ENCODE results near the gene ACTRT2.

DNA sequence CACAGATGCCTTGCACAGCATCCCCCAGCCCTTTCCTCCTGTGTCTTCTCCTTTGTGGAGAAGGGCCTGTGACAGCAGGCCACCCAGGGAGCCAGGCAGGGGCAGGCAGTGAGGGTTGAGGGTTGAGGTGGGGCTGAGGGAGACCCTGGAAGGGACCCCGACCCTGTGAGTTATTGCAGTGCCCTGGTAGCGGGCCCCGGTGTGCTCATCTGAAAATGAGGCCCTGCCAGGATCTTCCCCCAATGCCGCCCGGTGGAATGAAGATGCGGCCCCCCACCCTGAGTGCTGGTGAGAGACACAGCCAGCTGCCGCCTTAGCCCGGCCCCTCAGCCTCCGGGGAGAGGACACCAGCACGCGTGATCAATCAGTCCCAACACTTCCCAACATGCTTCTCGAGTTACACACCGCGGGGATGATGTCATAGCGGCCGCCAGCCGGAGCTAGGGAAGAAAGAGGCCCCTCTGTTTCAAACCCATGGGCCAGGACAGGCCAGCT is 36.2 kb upstream of the ACTRT2 start:
- TF ChIP-seq, protein P1, sequence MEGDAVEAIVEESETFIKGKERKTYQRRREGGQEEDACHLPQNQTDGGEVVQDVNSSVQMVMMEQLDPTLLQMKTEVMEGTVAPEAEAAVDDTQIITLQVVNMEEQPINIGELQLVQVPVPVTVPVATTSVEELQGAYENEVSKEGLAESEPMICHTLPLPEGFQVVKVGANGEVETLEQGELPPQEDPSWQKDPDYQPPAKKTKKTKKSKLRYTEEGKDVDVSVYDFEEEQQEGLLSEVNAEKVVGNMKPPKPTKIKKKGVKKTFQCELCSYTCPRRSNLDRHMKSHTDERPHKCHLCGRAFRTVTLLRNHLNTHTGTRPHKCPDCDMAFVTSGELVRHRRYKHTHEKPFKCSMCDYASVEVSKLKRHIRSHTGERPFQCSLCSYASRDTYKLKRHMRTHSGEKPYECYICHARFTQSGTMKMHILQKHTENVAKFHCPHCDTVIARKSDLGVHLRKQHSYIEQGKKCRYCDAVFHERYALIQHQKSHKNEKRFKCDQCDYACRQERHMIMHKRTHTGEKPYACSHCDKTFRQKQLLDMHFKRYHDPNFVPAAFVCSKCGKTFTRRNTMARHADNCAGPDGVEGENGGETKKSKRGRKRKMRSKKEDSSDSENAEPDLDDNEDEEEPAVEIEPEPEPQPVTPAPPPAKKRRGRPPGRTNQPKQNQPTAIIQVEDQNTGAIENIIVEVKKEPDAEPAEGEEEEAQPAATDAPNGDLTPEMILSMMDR (IDR thresholded peaks at IDR 0.05 in 4 of 5, conservative IDR thresholded peaks at IDR 0.05 in 1 of 5), result no peak
- TF ChIP-seq POLR2A (IDR thresholded peaks at IDR 0.05), result no peak

Measured in gastrocnemius medialis (tissue), 4 donors.